Thymus (tissue), 11 donors: ENCODE data around the gene HOATZ. TPM values are rescaled to one million over a fixed set of nuclear protein-coding genes. Genes with fewer than 3 reads are reported as not detected.
A peak's percentile ranks its signal among the peaks of the same experiment; 100 is the strongest.

Experiments used
- DNase-seq, 9 donors: peaks; one replicate each; pipeline ENCODE4 v3.0.0-alpha.2; 2013; ENCODE audit warnings: low spot score in 9 of 9, low read depth in 6 of 9, missing footprints in 1 of 9
- H3K27ac ChIP-seq, 2 donors: one replicate each; pipeline ENCODE4 v1.5.1; 2013; ENCODE audit warnings: control low read depth in 1 of 2, low read depth in 1 of 2, low read length in 1 of 2, mild to moderate bottlenecking in 1 of 2, moderate library complexity in 1 of 2
- H3K27me3 ChIP-seq, 2 donors: one replicate each; pipeline ENCODE4 v1.5.1; 2013; ENCODE audit warnings: low read length in 1 of 2; ENCODE audit not compliant: control insufficient read depth in 2 of 2, insufficient read depth in 1 of 2
- H3K36me3 ChIP-seq, 2 donors: one replicate each; pipeline ENCODE4 v1.5.1; 2013; ENCODE audit warnings: low read length in 1 of 2, mild to moderate bottlenecking in 1 of 2, moderate library complexity in 1 of 2; ENCODE audit not compliant: control insufficient read depth in 2 of 2, insufficient read depth in 2 of 2
- H3K4me1 ChIP-seq, 2 donors: one replicate each; pipeline ENCODE4 v1.5.1; 2013; ENCODE audit warnings: low read length in 2 of 2; ENCODE audit not compliant: control insufficient read depth in 2 of 2, insufficient read depth in 2 of 2
- H3K4me3 ChIP-seq, 2 donors: one replicate each; pipeline ENCODE4 v1.5.1; 2013; ENCODE audit warnings: low read length in 2 of 2, control low read depth in 1 of 2, mild to moderate bottlenecking in 1 of 2
- H3K9me3 ChIP-seq, 2 donors: one replicate each; pipeline ENCODE4 v1.5.1; 2013; ENCODE audit warnings: low read length in 1 of 2, mild to moderate bottlenecking in 1 of 2; ENCODE audit not compliant: control insufficient read depth in 2 of 2, insufficient read depth in 1 of 2
- WGBS: extraction: QIAGEN DNeasy Blood & Tissue Kit; methylation state at CpG from one replicate; pipeline ENCODE4 v1.1.7; 2013; 5-methylcytosine and 5-hydroxymethylcytosine counted together
- polyA plus RNA-seq: library from polyadenylated mRNA; stranded (reverse); fragments of 200-250 nt; gene quantifications from one replicate; pipeline ENCODE4 v1.2.3, GENCODE V29; 2013
- total RNA-seq: library from RNA; stranded (reverse); fragments of 120-200 nt; gene quantifications from one replicate; pipeline ENCODE4 v1.2.4, GENCODE V29; 2013
- donor health status: healthy.

Gene HOATZ
- total and polyA plus RNA-seq, 2 donors, result 0.19 to 1.2 TPM

DNA sequence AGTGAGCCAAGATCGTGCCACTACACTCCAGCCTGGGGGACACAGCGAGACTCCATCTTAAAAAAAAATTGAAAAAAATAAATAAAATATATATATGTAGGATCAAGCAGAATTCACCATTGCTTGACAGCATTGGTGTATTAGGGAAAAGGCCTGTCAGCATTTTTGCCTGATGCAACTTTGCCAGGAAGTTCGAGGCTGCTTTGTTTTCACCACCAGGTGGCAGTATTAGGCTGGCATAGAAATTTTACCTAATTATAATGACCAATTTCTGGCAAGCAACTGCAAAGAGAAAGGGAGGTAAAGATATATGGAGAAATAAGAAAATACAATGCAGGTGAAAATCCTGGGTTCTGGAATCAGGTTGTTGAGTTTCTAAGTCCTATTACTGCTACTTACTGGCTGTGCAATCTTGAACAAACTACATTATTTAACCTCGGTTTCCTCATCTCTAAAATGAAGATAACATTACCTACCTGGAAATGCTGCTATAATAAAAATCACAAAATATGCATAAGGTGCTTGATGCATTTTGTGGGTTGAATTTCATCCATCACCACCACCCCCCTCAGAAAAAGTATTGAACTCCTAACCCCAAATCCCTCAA is 50.6 kb downstream of the HOATZ start:
- peak in 8 of 9 donors; percentile 32 to 78 (median 60) for DNase-seq
- Histone ChIP-seq H3K27ac (no peak overlapping the region), H3K9me3 (no peaks in the 10 kb centered on the region), H3K27me3 (no peaks in the 10 kb centered on the region), H3K4me3 (no peak overlapping the region), H3K4me1 (no peaks in the 10 kb centered on the region), H3K36me3 (no peaks in the 10 kb centered on the region)
- WGBS, result 74% methylated on average over 4 of the region's 4 CpGs

DNA sequence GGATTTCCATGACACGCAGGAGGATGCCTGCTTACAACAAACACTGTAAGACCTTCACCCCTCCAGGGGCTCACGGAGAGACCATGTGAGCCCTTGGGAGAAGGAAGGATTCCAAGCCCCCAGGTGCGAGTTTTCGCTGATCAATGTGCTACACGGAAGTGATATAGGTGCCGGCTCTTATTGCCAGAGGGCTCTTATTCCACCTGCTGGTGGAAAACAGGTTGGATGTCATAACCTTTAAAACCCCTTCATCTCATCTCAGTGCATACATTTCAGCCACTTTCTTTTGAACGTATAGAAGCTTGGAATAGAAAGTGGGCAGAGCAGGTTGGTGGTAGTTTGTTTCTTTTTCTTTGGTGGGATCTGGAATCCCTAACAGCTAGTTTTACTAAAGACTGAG is 51.7 kb downstream of the HOATZ start:
- WGBS, result 96% methylated on average over 7 of the region's 7 CpGs

DNA sequence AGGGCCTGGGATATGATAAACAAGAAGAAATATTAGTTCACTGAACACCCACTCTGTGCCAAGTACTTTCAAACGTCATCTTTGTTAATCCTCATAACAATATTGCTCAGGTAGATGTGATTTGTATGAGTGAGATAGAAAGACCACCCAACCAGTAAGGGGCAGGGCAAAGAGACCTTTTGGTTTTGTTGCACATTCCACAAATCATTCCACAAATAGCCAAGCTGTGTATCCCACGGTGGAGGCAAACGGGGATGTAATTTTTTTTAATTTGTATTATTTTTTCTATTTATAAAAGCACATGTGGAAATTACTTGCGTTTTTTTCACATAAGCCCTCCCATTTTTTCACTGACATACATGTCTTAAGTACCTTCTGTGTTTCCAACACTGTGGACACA is 54.9 kb downstream of the HOATZ start:
- Histone ChIP-seq H3K36me3 (no peaks in the 10 kb centered on the region), H3K27me3 (no peaks in the 10 kb centered on the region), H3K4me3 (no peak overlapping the region), H3K9me3 (no peaks in the 10 kb centered on the region), H3K27ac (no peak overlapping the region), H3K4me1 (no peaks in the 10 kb centered on the region)
- 95% methylated on average over 4 of the region's 4 CpGs for WGBS
- no peak for DNase-seq

More for the DNA sequence above, 51.7 kb downstream of the HOATZ start:
- Histone ChIP-seq H3K9me3 (no peaks in the 10 kb centered on the region), H3K4me3 (no peak overlapping the region), H3K4me1 (no peaks in the 10 kb centered on the region), H3K27me3 (no peaks in the 10 kb centered on the region), H3K27ac (no peak overlapping the region), H3K36me3 (no peaks in the 10 kb centered on the region)
- DNase-seq, result no peak

DNA sequence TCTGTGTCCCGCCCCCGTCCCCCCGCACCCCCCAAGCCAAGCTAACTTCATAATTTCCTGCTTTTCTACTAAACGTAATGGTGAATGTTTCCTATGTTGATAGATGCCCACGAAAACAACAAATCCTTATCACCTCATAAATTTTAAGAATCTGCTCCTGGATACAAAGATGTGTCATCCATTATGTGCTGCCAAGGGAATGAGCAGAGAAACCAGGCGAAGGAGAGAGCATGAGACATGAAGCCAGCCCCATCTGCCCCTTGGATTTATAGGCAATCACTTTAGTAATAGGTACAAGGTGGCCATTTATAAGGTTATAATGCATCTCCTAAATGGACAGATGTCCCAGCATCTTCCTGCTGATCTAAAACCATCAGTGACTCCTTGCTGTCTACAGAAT is 56.2 kb downstream of the HOATZ start:
- no peaks in the 10 kb centered on the region for H3K4me1 ChIP-seq
- DNase-seq, result no peak
- WGBS, result 88% methylated on average over 6 of the region's 6 CpGs
- no peak overlapping the region for H3K27ac ChIP-seq
- no peaks in the 10 kb centered on the region for H3K36me3 ChIP-seq
- no peaks in the 10 kb centered on the region for H3K9me3 ChIP-seq
- no peaks in the 10 kb centered on the region for H3K27me3 ChIP-seq
- H3K4me3 ChIP-seq, result no peak overlapping the region

DNA sequence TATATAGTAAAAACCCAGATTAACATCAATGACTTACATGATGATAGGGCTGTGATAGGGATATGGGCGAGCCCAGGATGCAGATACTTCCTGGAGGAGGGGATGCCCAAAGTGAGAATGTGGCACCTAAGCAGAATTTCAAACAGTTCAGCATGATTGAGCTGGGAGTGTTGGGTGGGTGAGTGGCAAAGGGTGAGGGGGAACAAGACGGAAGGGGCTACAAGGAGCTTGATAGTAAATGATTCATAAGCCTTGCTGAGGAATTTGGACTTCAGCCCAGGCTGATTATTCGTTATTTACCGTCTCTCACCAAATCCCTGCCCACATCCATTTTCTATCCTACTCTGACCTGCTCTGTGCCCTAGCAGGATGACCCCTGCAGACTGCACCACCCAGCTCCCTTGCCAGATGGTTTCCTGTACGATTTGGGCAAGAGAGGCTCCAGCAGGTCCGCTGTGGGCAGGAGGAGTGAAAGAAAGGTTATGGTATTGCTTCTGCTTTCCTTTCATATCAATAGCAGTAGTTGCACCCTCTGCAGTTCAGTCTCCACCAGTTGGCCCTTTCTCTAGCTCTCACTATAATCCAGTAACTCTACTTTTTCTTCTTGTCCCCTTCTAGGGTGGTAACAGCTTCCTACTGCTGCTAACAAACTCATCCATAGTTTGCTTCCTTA is 57.4 kb downstream of the HOATZ start:
- Histone ChIP-seq H3K4me3 (no peak overlapping the region), H3K36me3 (no peaks in the 10 kb centered on the region), H3K27ac (no peak overlapping the region), H3K27me3 (no peaks in the 10 kb centered on the region), H3K4me1 (no peaks in the 10 kb centered on the region), H3K9me3 (no peaks in the 10 kb centered on the region)
- no peak for DNase-seq
- 82% methylated on average over 6 of the region's 6 CpGs for WGBS

DNA sequence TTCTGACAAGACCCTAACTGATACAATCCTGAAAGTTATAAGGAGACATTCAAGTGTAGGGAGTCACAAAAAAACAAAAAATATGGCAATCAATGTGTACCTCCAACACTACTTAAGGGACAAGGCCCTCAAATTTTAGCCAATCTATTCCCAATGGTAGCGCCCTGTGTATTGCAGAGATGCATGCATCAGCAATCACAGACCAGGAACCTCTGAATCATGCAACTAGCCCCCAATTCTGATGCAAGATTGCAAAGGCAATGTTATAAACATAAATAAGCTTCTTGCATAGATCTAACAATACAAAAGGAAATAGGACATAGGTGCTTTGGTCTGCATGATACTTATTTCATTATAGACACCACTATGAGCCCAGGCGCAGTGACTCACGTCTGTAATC is 58.0 kb downstream of the HOATZ start:
- Histone ChIP-seq H3K4me1 (no peaks in the 10 kb centered on the region), H3K36me3 (no peaks in the 10 kb centered on the region), H3K9me3 (no peaks in the 10 kb centered on the region), H3K27me3 (no peaks in the 10 kb centered on the region), H3K27ac (no peak overlapping the region), H3K4me3 (no peak overlapping the region)
- no peak for DNase-seq
- WGBS, result 98% methylated on average over 3 of the region's 3 CpGs

DNA sequence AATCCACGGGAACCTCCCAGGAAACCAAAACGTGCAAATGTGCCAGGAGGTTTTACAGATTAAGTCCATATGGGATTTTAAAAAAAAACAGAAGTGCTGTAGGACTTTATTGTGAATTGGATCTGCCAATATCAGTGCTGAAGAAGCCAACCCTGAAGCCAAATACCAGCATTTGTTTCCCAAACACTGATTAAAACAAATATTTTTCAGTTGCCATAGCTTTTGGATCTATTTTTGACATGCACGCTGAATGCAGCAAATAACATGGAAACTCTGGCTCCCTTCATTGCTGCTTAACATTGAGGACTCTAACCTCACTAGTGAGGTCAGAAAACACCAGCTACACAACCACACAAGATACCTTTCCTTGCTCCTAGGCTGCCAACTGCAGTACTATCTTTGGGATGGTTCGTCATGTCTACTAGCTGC is 59.3 kb downstream of the HOATZ start:
- 80% methylated on average over 4 of the region's 4 CpGs for WGBS
- H3K4me1 ChIP-seq, result no peaks in the 10 kb centered on the region
- H3K9me3 ChIP-seq, result no peaks in the 10 kb centered on the region
- DNase-seq, result no peak
- H3K27me3 ChIP-seq, result no peaks in the 10 kb centered on the region
- H3K27ac ChIP-seq, result no peak overlapping the region
- H3K36me3 ChIP-seq, result no peaks in the 10 kb centered on the region
- no peak overlapping the region for H3K4me3 ChIP-seq

DNA sequence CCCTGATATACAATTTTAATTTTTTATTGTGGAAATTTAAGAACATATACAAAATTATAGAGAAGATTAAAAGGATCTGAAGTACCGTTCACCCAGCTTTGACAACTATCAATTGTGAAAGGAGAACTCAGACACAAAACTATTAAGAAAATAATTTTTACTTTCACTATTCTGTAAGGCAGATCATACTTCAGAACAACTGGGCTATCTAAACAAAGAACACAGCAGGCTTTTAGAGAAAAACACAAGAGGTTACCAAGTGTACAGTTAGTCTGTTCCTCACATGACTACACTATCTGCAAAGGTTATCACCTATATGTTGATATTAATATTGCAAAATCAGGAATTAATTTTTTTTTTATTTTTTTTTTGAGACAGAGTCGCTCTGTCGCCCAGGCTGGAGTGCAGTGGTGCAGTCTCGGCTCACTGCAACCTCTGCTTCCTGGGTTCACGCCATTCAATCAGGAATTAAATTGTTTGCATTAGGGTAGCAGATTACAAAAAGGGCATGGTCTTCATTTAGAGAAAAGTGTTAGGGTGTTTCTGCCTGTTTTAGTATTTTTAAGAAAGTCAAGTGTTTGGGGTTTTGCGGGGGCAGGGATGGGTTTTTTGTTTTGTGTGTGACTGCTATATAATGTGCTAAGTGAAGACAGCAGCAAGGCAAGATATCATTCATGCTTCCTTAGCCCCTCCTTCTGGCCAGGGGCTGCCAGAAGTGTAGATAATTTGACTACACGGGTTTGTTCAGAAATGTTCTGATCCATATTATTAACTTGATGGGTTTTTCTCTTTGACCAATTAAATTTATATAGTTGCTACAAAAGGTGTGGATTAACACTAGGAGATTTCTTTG is 60.0 kb downstream of the HOATZ start:
- H3K27ac ChIP-seq, result no peak overlapping the region
- no peak overlapping the region for H3K4me3 ChIP-seq
- 78% methylated on average over 7 of the region's 7 CpGs for WGBS
- H3K27me3 ChIP-seq, result no peaks in the 10 kb centered on the region
- no peaks in the 10 kb centered on the region for H3K36me3 ChIP-seq
- no peaks in the 10 kb centered on the region for H3K9me3 ChIP-seq
- H3K4me1 ChIP-seq, result no peaks in the 10 kb centered on the region
- DNase-seq, result no peak

DNA sequence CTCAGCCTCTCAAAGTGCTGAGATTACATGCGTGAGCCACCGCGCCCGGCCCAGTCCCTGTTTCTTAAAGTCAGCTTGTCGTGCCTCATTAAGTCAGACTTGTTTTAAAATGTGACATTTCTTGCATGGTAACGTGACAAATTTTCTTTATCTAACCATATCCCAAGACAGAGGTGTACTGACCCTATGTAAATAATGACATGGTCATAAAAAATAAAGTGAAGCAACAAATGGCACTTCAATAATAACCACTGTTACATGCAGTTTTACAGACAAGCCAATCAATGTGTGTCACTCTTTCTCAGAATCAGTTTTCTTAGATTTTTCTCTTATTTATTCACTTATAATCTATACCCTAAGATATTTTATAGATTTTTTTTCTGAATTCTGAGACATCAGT is 61.2 kb downstream of the HOATZ start:
- Histone ChIP-seq H3K4me3 (no peak overlapping the region), H3K4me1 (no peaks in the 10 kb centered on the region), H3K27ac (no peak overlapping the region), H3K36me3 (no peaks in the 10 kb centered on the region), H3K27me3 (no peaks in the 10 kb centered on the region), H3K9me3 (no peaks in the 10 kb centered on the region)
- no peak for DNase-seq
- 96% methylated on average over 6 of the region's 6 CpGs for whole genome bisulfite sequencing
